ENCODE results near the gene BTK. TPM values are rescaled to one million over a fixed set of nuclear protein-coding genes. Genes with fewer than 3 reads are reported as not detected.

Gene BTK
- total RNA-seq, 1 experiment from 2014 or later: 0.35 TPM

GRCh38 chrX:101365301-101365795 lies 20.6 kb downstream of the BTK start:
- peaks cover 44% of the 10 kb centered on the region for H3K9me3 ChIP-seq (ENCODE audit: control insufficient read depth, low read depth, low read length)
- H4K5ac ChIP-seq (ENCODE audit: insufficient read length, low read depth, low read length): no peak overlapping the region
- Mint-ChIP-seq H3K4me3 (no peak overlapping the region), H3K27ac (no peak overlapping the region), H3K9me3 (peaks cover 57 to 63% of the 10 kb centered on the region in 2 experiments), H3K27me3 (ENCODE audit: low read depth) (peaks cover 5% of the 10 kb centered on the region; the same call in 1 of the 2 replicates), H3K4me1 (no peaks in the 10 kb centered on the region), H3K36me3 (ENCODE audit: insufficient read depth in 1 of 3, low read depth in 3 of 3) (peaks cover 0 to under 1% (median 0%) of the 10 kb centered on the region in 3 experiments; a peak in 2 of 7 replicates)
- H2BK120ac ChIP-seq (ENCODE audit: low read depth, low read length, poor library complexity, severe bottlenecking): no peak overlapping the region
- no peaks in the 10 kb centered on the region for H3K79me1 ChIP-seq (ENCODE audit: insufficient read depth, low read depth, low read length, poor library complexity, severe bottlenecking)
- DNase-seq: no peak
- no peak overlapping the region for H3K14ac ChIP-seq (ENCODE audit: insufficient read depth, low read length)
- no peaks in the 10 kb centered on the region for H4K20me1 ChIP-seq (ENCODE audit: control insufficient read depth, insufficient read depth, insufficient read length)
- no peak overlapping the region for H2BK20ac ChIP-seq (ENCODE audit: low read depth, low read length, poor library complexity, severe bottlenecking)
- no peak overlapping the region for H2BK12ac ChIP-seq (ENCODE audit: insufficient read length, low read depth, low read length)
- H3T11ph ChIP-seq (ENCODE audit: low read length): no peak overlapping the region
- no peak overlapping the region for H2AFZ ChIP-seq (ENCODE audit: low read length)
- H3K23ac ChIP-seq (ENCODE audit: insufficient read length, low read depth, low read length): no peak overlapping the region
- H2BK15ac ChIP-seq (ENCODE audit: low read depth, low read length): no peak overlapping the region
- H3K27ac ChIP-seq (ENCODE audit: insufficient read length, low read depth, low read length): no peak overlapping the region
- TF ChIP-seq CTCF (conservative IDR thresholded peaks at IDR 0.05): no peak
- no peak overlapping the region for H3K18ac ChIP-seq (ENCODE audit: insufficient read length, low read depth, low read length)
- no peak overlapping the region for H3K9ac ChIP-seq (ENCODE audit: extremely low read depth, insufficient read length, low read length)
- H3K23me2 ChIP-seq (ENCODE audit: insufficient read length, low read depth, low read length, poor library complexity, severe bottlenecking): no peaks in the 10 kb centered on the region
- H3K79me2 ChIP-seq (ENCODE audit: insufficient read depth, low read length): no peaks in the 10 kb centered on the region
- no peaks in the 10 kb centered on the region for H3K4me1 ChIP-seq (ENCODE audit: insufficient read depth, low read length)
- H4K8ac ChIP-seq (replicated peaks; ENCODE audit: insufficient read length, low read depth, low read length): no peak overlapping the region
- no CpG with 5 or more reads among the region's 1 CpG for WGBS (ENCODE audit: extremely low coverage, insufficient read length, low lambda C conversion rate)
- no peak overlapping the region for H3K4me2 ChIP-seq (ENCODE audit: insufficient read depth, insufficient read length, low read length)
- H4K91ac ChIP-seq (ENCODE audit: insufficient read length, low read depth, low read length): no peak overlapping the region
- H3K4ac ChIP-seq (ENCODE audit: low read depth, low read length): no peak overlapping the region
- H2AK5ac ChIP-seq (ENCODE audit: insufficient read length, low read length): no peak overlapping the region
- no peak overlapping the region for H3K56ac ChIP-seq (ENCODE audit: insufficient read length, low read depth, low read length)
- H3K27me3 ChIP-seq (ENCODE audit: insufficient read depth, low read length): no peaks in the 10 kb centered on the region
- H2BK5ac ChIP-seq (ENCODE audit: insufficient read length, low read length): no peak overlapping the region

Data from H9 (cell line).